H9 (cell line): Measurements from ENCODE around the gene RBFOX2. TPM values are rescaled to one million over a fixed set of nuclear protein-coding genes. Genes with fewer than 3 reads are reported as not detected.

ENCODE experiments used
- DNase-seq: peaks from one replicate; pipeline ENCODE4 v3.0.0-alpha.2; 2017
- H2AFZ ChIP-seq: one replicate; pipeline ENCODE4 v1.6.1; 2013; ENCODE audit warnings: mild to moderate bottlenecking, low read length, control low read depth, moderate library complexity
- H2AK5ac ChIP-seq: 2 replicates; pipeline ENCODE4 v1.6.1; 2013; ENCODE audit warnings: low read length, control low read depth, mixed read lengths; ENCODE audit not compliant: insufficient read length
- H2BK120ac ChIP-seq: one replicate; pipeline ENCODE4 v1.6.1; 2013; ENCODE audit warnings: low read depth, mild to moderate bottlenecking, low read length, control low read depth, inconsistent platforms; ENCODE audit not compliant: poor library complexity, severe bottlenecking
- H2BK12ac ChIP-seq: 2 replicates; pipeline ENCODE4 v1.6.1; 2013; ENCODE audit warnings: low read length, control low read depth, mixed read lengths, low read depth; ENCODE audit not compliant: insufficient read length
- H2BK15ac ChIP-seq: 2 replicates; pipeline ENCODE4 v1.6.1; 2013; ENCODE audit warnings: low read depth, low read length, control low read depth
- H2BK20ac ChIP-seq: one replicate; pipeline ENCODE4 v1.6.1; 2013; ENCODE audit warnings: low read depth, mild to moderate bottlenecking, low read length, control low read depth, inconsistent platforms; ENCODE audit not compliant: poor library complexity, severe bottlenecking
- H2BK5ac ChIP-seq: 2 replicates; pipeline ENCODE4 v1.6.1; 2013; ENCODE audit warnings: low read length, control low read depth, mixed read lengths; ENCODE audit not compliant: insufficient read length
- H3K14ac ChIP-seq: 2 replicates; pipeline ENCODE4 v1.6.1; 2013; ENCODE audit warnings: low read length, control low read depth; ENCODE audit not compliant: insufficient read depth
- H3K18ac ChIP-seq: 2 replicates; pipeline ENCODE4 v1.6.1; 2013; ENCODE audit warnings: low read depth, mild to moderate bottlenecking, mixed read lengths, low read length, control low read depth; ENCODE audit not compliant: insufficient read length
- H3K23ac ChIP-seq: 2 replicates; pipeline ENCODE4 v1.6.1; 2013; ENCODE audit warnings: low read length, control low read depth, mixed read lengths, low read depth; ENCODE audit not compliant: insufficient read length
- H3K23me2 ChIP-seq: 2 replicates; pipeline ENCODE4 v1.6.1; 2013; ENCODE audit warnings: low read depth, mild to moderate bottlenecking, mixed read lengths, low read length, control low read depth; ENCODE audit not compliant: insufficient read length, poor library complexity, severe bottlenecking
- H3K27ac ChIP-seq: 2 replicates; pipeline ENCODE4 v1.5.1; 2013; ENCODE audit warnings: low read length, control low read depth, mixed read lengths, low read depth; ENCODE audit not compliant: insufficient read length
- H3K27me3 ChIP-seq: 2 replicates; pipeline ENCODE4 v1.6.1; 2013; ENCODE audit warnings: low read length, control low read depth, inconsistent platforms; ENCODE audit not compliant: insufficient read depth
- H3K4ac ChIP-seq: 2 replicates; pipeline ENCODE4 v1.6.1; 2013; ENCODE audit warnings: low read depth, mild to moderate bottlenecking, control low read depth, inconsistent platforms, low read length, moderate library complexity
- H3K4me1 ChIP-seq: 2 replicates; pipeline ENCODE4 v1.6.1; 2013; ENCODE audit warnings: low read length, control low read depth, inconsistent platforms; ENCODE audit not compliant: insufficient read depth
- H3K4me2 ChIP-seq: 2 replicates; pipeline ENCODE4 v1.6.1; 2013; ENCODE audit warnings: low read length, control low read depth, mixed read lengths; ENCODE audit not compliant: insufficient read length, insufficient read depth
- H3K56ac ChIP-seq: 2 replicates; pipeline ENCODE4 v1.6.1; 2013; ENCODE audit warnings: low read depth, mild to moderate bottlenecking, mixed read lengths, low read length, control low read depth; ENCODE audit not compliant: insufficient read length
- H3K79me1 ChIP-seq: 2 replicates; pipeline ENCODE4 v1.6.1; 2013; ENCODE audit warnings: low read depth, mild to moderate bottlenecking, moderate library complexity, low read length, control low read depth, inconsistent platforms; ENCODE audit not compliant: insufficient read depth, poor library complexity, severe bottlenecking
- H3K79me2 ChIP-seq: 2 replicates; pipeline ENCODE4 v1.6.1; 2013; ENCODE audit warnings: low read length, control low read depth, inconsistent platforms; ENCODE audit not compliant: insufficient read depth
- H3K9ac ChIP-seq: 2 replicates; pipeline ENCODE4 v1.6.1; 2013; ENCODE audit warnings: low read length, control low read depth, mixed read lengths; ENCODE audit not compliant: insufficient read length; ENCODE audit errors: extremely low read depth
- H3K9me3 ChIP-seq: one replicate; pipeline ENCODE4 v1.6.1; 2013; ENCODE audit warnings: low read depth, low read length, inconsistent platforms; ENCODE audit not compliant: control insufficient read depth
- H3T11ph ChIP-seq: one replicate; pipeline ENCODE4 v1.6.1; 2013; ENCODE audit warnings: mild to moderate bottlenecking, low read length, control low read depth, inconsistent platforms
- H4K20me1 ChIP-seq: one replicate; pipeline ENCODE4 v1.6.1; 2013; ENCODE audit not compliant: control insufficient read depth, insufficient read length, insufficient read depth
- H4K5ac ChIP-seq: 2 replicates; pipeline ENCODE4 v1.6.1; 2013; ENCODE audit warnings: low read depth, mild to moderate bottlenecking, mixed read lengths, low read length, control low read depth; ENCODE audit not compliant: insufficient read length
- H4K8ac ChIP-seq: replicated peaks from 2 replicates; pipeline ENCODE4 v1.6.1; 2013; ENCODE audit warnings: low read length, control low read depth, mixed read lengths, low read depth; ENCODE audit not compliant: insufficient read length
- H4K91ac ChIP-seq: 2 replicates; pipeline ENCODE4 v1.6.1; 2013; ENCODE audit warnings: low read depth, mild to moderate bottlenecking, moderate library complexity, mixed read lengths, low read length, control low read depth; ENCODE audit not compliant: insufficient read length
- H3K27ac Mint-ChIP-seq, 3 experiments: 2 replicates in 2 of 3; 3 replicates in 1 of 3; pipeline ENCODE4 v1.8.0; 2020 to 2021; ENCODE audit warnings: mixed read lengths in 3 of 3, mild to moderate bottlenecking in 1 of 3, moderate library complexity in 1 of 3
- H3K27me3 Mint-ChIP-seq: 2 replicates; pipeline ENCODE4 v1.8.0; 2021; ENCODE audit warnings: low read depth, mild to moderate bottlenecking, moderate library complexity, mixed read lengths
- H3K36me3 Mint-ChIP-seq, 3 experiments: 2 replicates in 2 of 3; 3 replicates in 1 of 3; pipeline ENCODE4 v1.8.0; 2020 to 2021; ENCODE audit warnings: low read depth in 3 of 3, mixed read lengths in 3 of 3; ENCODE audit not compliant: insufficient read depth in 1 of 3
- H3K4me1 Mint-ChIP-seq, 2 experiments: 2 replicates each; pipeline ENCODE4 v1.8.0; 2020; ENCODE audit warnings: mixed read lengths in 2 of 2
- H3K4me3 Mint-ChIP-seq, 2 experiments: 2 replicates in 1 of 2; 3 replicates in 1 of 2; pipeline ENCODE4 v1.8.0; 2020 to 2021; ENCODE audit warnings: mild to moderate bottlenecking in 2 of 2, mixed read lengths in 2 of 2, moderate library complexity in 1 of 2
- H3K9me3 Mint-ChIP-seq, 2 experiments: 2 replicates in 1 of 2; 3 replicates in 1 of 2; pipeline ENCODE4 v1.8.0; 2020; ENCODE audit warnings: mild to moderate bottlenecking in 2 of 2, mixed read lengths in 2 of 2, moderate library complexity in 1 of 2
- CTCF ChIP-seq: fragments of 200-600 bp; sonication (generic); conservative IDR thresholded peaks from 3 replicates; pipeline ENCODE4 v1.8.0; 2021; ENCODE audit warnings: antibody characterized with exemption, mild to moderate bottlenecking
- WGBS: extraction: QIAGEN DNeasy Blood & Tissue Kit; methylation state at CpG from one replicate; pipeline ENCODE4 v1.1.7; 2013; ENCODE audit warnings: missing lambda C conversion rate, low lambda C conversion rate, mixed read lengths; ENCODE audit not compliant: insufficient read length; ENCODE audit errors: extremely low coverage; 5-methylcytosine and 5-hydroxymethylcytosine counted together
- total RNA-seq: library from RNA; stranded (reverse); gene quantifications from 2 replicates; pipeline ENCODE4 v1.2.1, GENCODE V29; 2021

Gene RBFOX2
- total RNA-seq, 1 experiment from 2014 or later = 84.7 TPM

DNA sequence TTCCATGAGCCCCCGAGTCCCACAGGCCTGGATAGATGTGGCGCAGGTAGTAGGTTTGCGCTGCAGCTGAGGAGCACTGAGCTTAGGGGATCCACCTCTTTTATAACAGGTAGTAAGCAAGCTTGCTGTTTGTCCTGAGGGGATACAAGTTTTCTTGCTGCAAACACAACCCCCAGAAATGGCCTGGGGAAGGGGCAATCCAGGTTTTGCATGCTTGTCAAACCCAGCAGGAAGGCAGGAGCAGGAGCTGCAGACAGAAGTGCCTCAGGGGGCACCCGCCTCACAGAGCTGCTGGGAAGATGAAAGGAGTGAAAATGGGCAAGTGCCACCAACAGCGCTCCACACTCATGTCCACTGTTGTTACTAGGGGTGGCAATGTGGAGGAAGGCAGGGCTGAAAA, 292.5 kb downstream of the RBFOX2 start:
- H3K36me3 Mint-ChIP-seq = peaks cover 14 to 25% (median 16%) of the 10 kb centered on the region in 3 experiments
- no peak overlapping the region; a peak in 1 of 7 replicates for H3K27ac Mint-ChIP-seq
- H3K23me2 ChIP-seq = no peaks in the 10 kb centered on the region
- no peaks in the 10 kb centered on the region; a peak in 1 of 5 replicates for H3K9me3 Mint-ChIP-seq
- H3K4me1 Mint-ChIP-seq = peaks cover 17 to 26% of the 10 kb centered on the region in 2 experiments
- H3K14ac ChIP-seq = no peak overlapping the region
- no peak overlapping the region for H3K18ac ChIP-seq
- H4K5ac ChIP-seq = no peak overlapping the region
- H3T11ph ChIP-seq = no peak overlapping the region
- no peak for DNase-seq
- H3K4ac ChIP-seq = no peak overlapping the region
- no peak overlapping the region for H3K56ac ChIP-seq
- no peak overlapping the region for H2BK15ac ChIP-seq
- no peak overlapping the region for H4K91ac ChIP-seq
- no peaks in the 10 kb centered on the region for H3K9me3 ChIP-seq
- H2BK5ac ChIP-seq = no peak overlapping the region
- H2AFZ ChIP-seq = no peak overlapping the region
- H3K79me1 ChIP-seq = no peaks in the 10 kb centered on the region
- TF ChIP-seq CTCF = no peak
- no peak overlapping the region for H3K4me2 ChIP-seq
- no peak overlapping the region for H3K27ac ChIP-seq
- H3K4me3 Mint-ChIP-seq = no peak overlapping the region
- H3K79me2 ChIP-seq = no peaks in the 10 kb centered on the region
- no peaks in the 10 kb centered on the region for H3K27me3 ChIP-seq
- no peak overlapping the region for H3K9ac ChIP-seq
- no peaks in the 10 kb centered on the region for H4K20me1 ChIP-seq
- H4K8ac ChIP-seq = no peak overlapping the region
- WGBS = no CpG with 5 or more reads among the region's 5 CpGs
- H3K27me3 Mint-ChIP-seq = peaks cover 2% of the 10 kb centered on the region
- no peak overlapping the region for H2AK5ac ChIP-seq
- H2BK120ac ChIP-seq = no peak overlapping the region
- H3K4me1 ChIP-seq = no peaks in the 10 kb centered on the region
- no peak overlapping the region for H2BK20ac ChIP-seq
- H2BK12ac ChIP-seq = no peak overlapping the region
- no peak overlapping the region for H3K23ac ChIP-seq
